Duodenal mucosa (tissue), 2 donors: ENCODE results near the gene TSPAN18.

Experiments
- H3K27ac ChIP-seq: one replicate; pipeline ENCODE4 v1.7.0; 2013; ENCODE audit warnings: low read depth, low read length
- H3K27me3 ChIP-seq, 2 donors: one replicate each; pipeline ENCODE4 v1.7.0; 2013; ENCODE audit warnings: low read length in 2 of 2, control low read depth in 1 of 2; ENCODE audit not compliant: insufficient read depth in 2 of 2, control insufficient read depth in 1 of 2
- H3K36me3 ChIP-seq, 2 donors: one replicate each; pipeline ENCODE4 v1.7.0; 2013; ENCODE audit warnings: low read length in 2 of 2, control low read depth in 1 of 2; ENCODE audit not compliant: insufficient read depth in 2 of 2, control insufficient read depth in 1 of 2
- H3K4me1 ChIP-seq, 2 donors: one replicate each; pipeline ENCODE4 v1.7.0; 2013; ENCODE audit warnings: low read length in 2 of 2, control low read depth in 1 of 2; ENCODE audit not compliant: insufficient read depth in 2 of 2, control insufficient read depth in 1 of 2
- H3K4me3 ChIP-seq, 2 donors: one replicate each; pipeline ENCODE4 v1.7.0; 2013; ENCODE audit warnings: low read length in 2 of 2, low read depth in 1 of 2
- H3K9ac ChIP-seq, 2 donors: one replicate each; pipeline ENCODE4 v1.7.0; 2013; ENCODE audit warnings: low read length in 2 of 2, low read depth in 1 of 2
- H3K9me3 ChIP-seq, 2 donors: one replicate each; pipeline ENCODE4 v1.7.0; 2013; ENCODE audit warnings: low read length in 2 of 2, control low read depth in 1 of 2; ENCODE audit not compliant: control insufficient read depth in 1 of 2

The TSPAN18 gene

DNA sequence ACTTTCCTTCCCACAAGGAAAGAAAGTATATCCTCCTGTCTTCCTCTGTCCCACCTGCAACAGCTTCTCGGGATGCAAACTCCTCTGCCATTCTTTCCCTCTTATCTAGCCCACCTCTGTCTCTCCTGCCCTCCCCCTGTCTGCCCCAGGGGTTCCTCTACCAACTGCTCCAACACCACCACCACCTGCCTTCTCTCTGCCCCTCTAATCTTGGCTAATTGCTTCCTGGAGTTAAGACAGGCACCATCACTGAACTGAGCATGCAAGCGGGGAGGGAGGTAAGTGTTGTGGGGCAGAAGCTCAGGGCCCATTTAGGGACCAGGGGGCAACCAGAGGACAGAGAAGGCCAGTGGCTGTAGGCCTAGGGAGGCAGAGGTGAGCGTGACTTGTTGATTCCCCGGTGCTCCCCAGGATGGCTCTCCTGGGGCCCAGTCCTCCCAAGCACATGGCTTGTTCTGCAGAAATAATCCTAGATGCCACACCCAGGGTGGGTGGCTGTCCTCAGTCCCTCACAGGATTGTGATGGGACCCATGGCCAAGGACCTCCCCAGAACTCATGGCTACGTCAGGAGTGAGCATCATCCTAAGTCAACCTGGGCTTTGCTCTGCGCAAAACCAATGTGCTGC, 112.8 kb downstream of the TSPAN18 start:
- Histone ChIP-seq H3K4me3 (no peak overlapping the region), H3K27ac (no peak overlapping the region), H3K9me3 (peaks cover 0 to 4% of the 10 kb centered on the region in 2 donors), H3K9ac (no peak overlapping the region), H3K36me3 (no peaks in the 10 kb centered on the region), H3K4me1 (peaks cover 7 to 8% of the 10 kb centered on the region in 2 donors), H3K27me3 (no peaks in the 10 kb centered on the region)

DNA sequence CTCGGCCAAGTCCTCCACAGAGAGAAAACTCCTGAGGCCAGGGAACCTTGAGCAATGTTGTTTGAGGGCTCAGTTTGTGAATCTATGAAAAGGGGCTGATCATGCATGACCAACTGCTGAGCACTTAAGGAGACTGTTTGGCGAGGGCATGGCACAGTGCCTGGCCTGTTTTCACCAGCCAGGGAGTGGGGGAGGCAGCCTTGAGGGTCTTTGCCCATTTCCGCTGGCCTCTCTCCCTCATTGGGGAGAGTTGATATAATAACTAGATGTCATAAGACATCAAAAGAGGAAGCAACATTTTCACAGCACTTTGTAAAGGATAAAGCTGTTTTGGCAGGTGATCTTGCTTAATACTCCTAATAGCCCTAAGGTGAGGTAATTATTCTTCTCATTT, 113.3 kb downstream of the TSPAN18 start:
- Histone ChIP-seq H3K27ac (no peak overlapping the region), H3K36me3 (no peaks in the 10 kb centered on the region), H3K27me3 (no peaks in the 10 kb centered on the region), H3K4me1 (peaks cover 2 to 3% of the 10 kb centered on the region in 2 donors), H3K9me3 (peaks cover 0 to 4% of the 10 kb centered on the region in 2 donors), H3K9ac (no peak overlapping the region), H3K4me3 (no peak overlapping the region)

DNA sequence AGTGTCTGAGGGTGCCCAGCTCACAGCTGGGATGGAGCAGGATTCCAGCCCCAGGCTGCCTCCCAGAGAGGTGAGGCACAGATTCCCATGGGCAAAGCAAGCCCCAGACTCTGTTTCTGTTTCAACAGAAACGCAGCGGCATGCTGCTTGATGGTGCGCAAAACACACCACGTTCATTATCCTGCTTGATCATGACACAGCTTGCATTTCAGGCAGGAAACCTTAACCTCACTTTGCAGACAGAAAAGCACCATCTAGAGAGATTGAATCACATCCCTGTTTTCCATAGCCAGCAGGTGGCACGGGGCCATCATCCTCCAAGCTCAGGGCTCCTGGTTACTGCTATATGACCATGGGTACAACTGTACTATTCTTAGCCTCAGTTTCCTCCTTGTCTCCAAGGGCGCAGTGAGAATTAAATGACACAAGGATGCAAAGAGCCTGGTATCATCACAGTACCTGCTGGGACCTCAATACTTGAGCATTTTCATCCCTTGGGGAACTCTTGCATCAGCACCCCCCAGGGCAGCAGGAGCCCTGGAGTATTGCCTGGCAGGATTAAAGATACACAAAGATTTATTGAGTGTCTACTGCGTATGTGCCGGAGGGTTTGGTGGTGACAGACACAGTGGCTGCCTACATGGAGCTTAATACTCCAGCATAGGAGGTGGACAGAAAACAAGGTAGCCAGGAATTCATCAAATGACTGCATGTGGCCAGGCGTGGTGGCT, 113.9 kb downstream of the TSPAN18 start:
- H3K4me3 ChIP-seq = no peak overlapping the region
- no peaks in the 10 kb centered on the region for H3K27me3 ChIP-seq
- H3K9me3 ChIP-seq = peaks cover 0 to 4% of the 10 kb centered on the region in 2 donors
- no peak overlapping the region for H3K9ac ChIP-seq
- no peaks in the 10 kb centered on the region for H3K36me3 ChIP-seq
- no peaks in the 10 kb centered on the region for H3K4me1 ChIP-seq
- H3K27ac ChIP-seq = no peak overlapping the region

DNA sequence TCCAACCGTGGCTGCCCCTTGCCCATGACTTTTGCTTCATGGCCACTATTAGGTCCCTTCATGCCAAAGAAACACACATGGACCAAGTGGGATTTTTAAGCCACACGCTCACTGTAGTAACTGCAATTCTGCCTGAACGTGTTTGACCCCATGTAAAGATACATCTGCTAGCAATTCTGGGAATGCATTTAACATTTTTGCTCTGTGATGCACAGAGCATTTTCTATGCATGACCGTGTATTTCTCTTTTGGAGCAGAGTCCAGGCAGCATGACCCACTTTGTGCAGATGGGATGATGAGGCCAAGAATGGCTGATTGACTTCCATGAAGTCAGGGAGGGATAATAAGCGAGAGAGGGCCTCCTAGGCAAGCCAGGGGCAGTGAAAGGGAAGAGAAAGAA, 115.5 kb downstream of the TSPAN18 start:
- Histone ChIP-seq H3K9ac (no peak overlapping the region), H3K36me3 (no peaks in the 10 kb centered on the region), H3K4me3 (no peak overlapping the region), H3K9me3 (peaks cover 2% of the 10 kb centered on the region in 2 donors), H3K27me3 (no peaks in the 10 kb centered on the region), H3K4me1 (no peaks in the 10 kb centered on the region), H3K27ac (no peak overlapping the region)

DNA sequence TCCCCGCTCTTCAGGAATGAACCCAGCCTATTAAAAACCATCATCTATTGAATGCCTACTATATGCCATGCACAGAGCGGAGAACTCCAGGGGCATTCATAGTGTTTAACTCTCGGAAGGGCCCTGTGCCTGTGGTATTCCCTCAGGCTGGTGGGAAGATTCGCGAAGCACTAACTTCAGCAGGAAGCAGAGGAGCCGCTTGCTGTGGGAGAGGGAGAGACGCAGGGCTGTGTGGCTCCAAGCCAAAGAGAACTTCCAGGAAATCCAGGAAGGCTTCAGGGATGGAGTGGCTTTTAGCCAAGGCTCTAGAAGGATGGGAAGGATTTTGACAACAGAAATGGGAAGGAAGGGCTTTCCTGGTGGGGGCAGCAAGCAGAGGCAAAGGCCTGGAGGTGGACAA, 120.1 kb downstream of the TSPAN18 start:
- Histone ChIP-seq H3K27ac (no peak overlapping the region), H3K9me3 (peaks cover 0 to 5% of the 10 kb centered on the region in 2 donors), H3K27me3 (no peaks in the 10 kb centered on the region), H3K4me1 (no peaks in the 10 kb centered on the region), H3K36me3 (no peaks in the 10 kb centered on the region), H3K4me3 (no peak overlapping the region), H3K9ac (no peak overlapping the region)

DNA sequence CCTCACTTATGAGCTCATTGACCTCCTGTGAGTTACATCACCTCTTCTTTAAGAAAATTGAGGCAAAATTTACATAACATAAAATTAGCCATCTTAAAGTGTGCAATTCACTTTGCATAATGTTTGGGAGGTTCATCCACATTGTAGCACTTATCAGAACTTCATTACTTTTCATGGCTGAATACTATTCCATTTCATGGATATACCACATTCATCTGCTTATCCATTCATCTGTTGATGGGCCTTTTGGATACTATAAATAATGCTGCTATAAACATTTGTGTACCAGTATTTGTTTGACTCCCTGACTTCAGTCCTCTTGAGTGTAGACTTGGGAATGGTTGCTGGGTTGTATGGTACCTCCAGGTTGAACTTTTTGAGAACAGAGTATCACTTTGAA, 120.6 kb downstream of the TSPAN18 start:
- Histone ChIP-seq H3K27ac (no peak overlapping the region), H3K36me3 (no peaks in the 10 kb centered on the region), H3K27me3 (no peaks in the 10 kb centered on the region), H3K4me1 (no peaks in the 10 kb centered on the region), H3K9ac (no peak overlapping the region), H3K4me3 (no peak overlapping the region), H3K9me3 (peaks cover 0 to 5% of the 10 kb centered on the region in 2 donors)

DNA sequence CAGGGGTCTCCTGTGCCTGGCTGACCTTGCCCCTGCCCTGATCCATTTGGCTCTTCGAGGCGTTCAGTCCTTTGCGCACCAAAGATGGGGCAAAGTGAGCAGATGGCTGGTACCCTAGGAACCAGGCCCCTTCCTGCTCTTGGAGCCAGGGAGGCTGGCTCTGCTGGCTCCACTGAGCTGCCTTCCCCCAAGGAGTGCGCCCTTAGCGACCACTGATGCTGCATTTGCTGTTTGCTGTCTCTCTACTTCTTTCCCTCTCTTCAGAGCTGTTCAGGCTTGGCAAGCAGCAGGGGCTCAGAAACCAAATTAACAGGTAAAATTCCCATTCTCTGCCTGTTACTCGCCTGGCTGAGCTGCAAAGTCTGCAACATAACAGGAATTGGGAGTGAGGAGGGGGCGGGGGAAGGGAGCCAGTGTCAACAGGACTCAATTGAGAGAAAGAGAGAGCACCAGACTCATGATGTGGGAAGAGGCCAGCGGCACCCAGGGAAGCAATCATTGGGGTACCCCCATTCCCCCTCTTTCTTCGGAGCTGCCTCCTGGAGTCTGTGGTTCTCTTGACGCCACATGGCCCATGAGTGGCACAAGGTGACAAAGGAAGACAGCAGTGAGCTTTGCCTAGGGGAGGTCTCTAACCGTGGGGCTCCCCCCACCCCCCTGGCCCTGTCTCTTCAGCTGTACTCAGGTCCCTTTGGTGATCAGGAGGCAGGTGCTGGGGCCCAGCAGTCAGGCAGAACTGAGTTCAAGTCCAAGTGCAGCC, 121.6 kb downstream of the TSPAN18 start:
- peaks cover 0 to 5% of the 10 kb centered on the region in 2 donors for H3K9me3 ChIP-seq
- H3K27ac ChIP-seq = no peak overlapping the region
- H3K9ac ChIP-seq = no peak overlapping the region
- no peak overlapping the region for H3K4me3 ChIP-seq
- H3K27me3 ChIP-seq = no peaks in the 10 kb centered on the region
- H3K36me3 ChIP-seq = no peaks in the 10 kb centered on the region
- no peaks in the 10 kb centered on the region for H3K4me1 ChIP-seq

DNA sequence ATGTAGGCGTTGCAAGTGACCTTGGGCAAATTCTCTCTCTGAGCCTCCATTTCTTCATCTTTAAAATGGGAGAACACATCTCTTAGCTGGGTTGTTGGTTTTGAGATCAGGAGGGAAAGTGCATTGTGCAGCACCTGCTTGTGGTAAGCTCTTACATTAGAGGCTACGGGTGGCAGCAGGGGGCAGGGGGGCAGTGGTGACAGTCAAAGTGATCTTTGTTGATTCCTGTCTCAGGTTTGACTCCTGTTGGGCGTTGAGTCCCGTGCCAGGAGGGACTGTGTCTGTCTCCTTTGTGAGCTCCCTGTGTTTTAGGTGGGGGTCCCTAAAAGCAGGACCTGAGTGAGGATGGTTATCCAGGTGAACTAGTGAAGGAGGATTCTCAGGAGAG, 122.2 kb downstream of the TSPAN18 start:
- H3K27ac ChIP-seq = no peak overlapping the region
- H3K4me3 ChIP-seq = no peak overlapping the region
- H3K36me3 ChIP-seq = no peaks in the 10 kb centered on the region
- H3K27me3 ChIP-seq = no peaks in the 10 kb centered on the region
- H3K9ac ChIP-seq = no peak overlapping the region
- peaks cover 0 to 2% of the 10 kb centered on the region in 2 donors for H3K4me1 ChIP-seq
- H3K9me3 ChIP-seq = peaks cover 0 to 5% of the 10 kb centered on the region in 2 donors

DNA sequence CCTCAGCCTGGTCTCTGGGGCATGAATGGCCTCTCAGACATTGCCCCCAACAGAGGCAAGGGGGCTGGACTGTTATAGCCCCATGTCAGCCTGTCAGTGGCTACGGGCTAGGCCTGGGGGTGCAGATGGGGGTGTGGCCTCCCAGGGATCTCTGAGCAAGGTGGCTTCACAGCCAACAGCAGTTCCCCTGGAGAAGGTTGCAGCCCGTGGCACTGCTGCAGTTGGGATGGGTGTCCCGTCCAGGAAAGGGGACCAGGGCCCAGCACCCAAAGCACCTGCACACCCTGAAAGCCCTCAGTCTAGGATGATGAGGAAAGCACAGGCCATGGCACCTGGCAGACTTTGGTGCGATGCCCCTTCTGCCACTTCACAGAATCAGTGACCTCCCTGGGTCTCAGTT, 122.7 kb downstream of the TSPAN18 start:
- no peak overlapping the region for H3K4me3 ChIP-seq
- H3K27me3 ChIP-seq = no peaks in the 10 kb centered on the region
- peaks cover 4 to 6% of the 10 kb centered on the region in 2 donors for H3K4me1 ChIP-seq
- no peak overlapping the region for H3K27ac ChIP-seq
- peaks cover 0 to 5% of the 10 kb centered on the region in 2 donors for H3K9me3 ChIP-seq
- H3K36me3 ChIP-seq = no peaks in the 10 kb centered on the region
- H3K9ac ChIP-seq = no peak overlapping the region

DNA sequence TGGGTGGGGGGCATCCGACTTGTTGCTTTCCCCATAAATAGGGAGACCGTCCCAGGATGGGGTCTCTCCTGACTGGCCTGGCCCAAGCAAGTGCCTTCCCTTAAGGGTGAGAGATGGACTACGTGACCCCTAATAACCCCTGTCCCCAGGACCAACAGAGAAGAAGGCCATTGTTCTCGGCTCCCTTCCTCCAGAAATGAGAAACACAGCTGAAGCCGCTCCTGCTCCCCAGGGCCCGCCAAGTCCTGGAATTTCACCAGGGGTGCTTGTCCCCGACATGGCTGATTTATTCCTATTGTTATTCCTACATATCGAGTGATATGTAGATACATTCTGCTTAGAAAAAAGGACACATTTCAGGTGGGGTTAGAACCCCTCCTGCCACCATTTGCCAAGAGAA, 123.2 kb downstream of the TSPAN18 start:
- no peaks in the 10 kb centered on the region for H3K27me3 ChIP-seq
- no peak overlapping the region for H3K4me3 ChIP-seq
- no peak overlapping the region for H3K27ac ChIP-seq
- peaks cover 0 to 5% of the 10 kb centered on the region in 2 donors for H3K9me3 ChIP-seq
- H3K9ac ChIP-seq = no peak overlapping the region
- no peaks in the 10 kb centered on the region for H3K36me3 ChIP-seq
- H3K4me1 ChIP-seq = peaks cover 6 to 9% of the 10 kb centered on the region in 2 donors
